HEK293 (cell line): ENCODE measurements around the gene SLAMF6.
"Not testable (repeated sequence)": the region's sequence is repeated elsewhere in the genome, so short reads cannot be mapped to it uniquely, and the experiment has no call there.

Experiments used
- CTCF ChIA-PET: fragments of 350-600 bp; formaldehyde crosslinking; extraction: SDS; loops from one replicate; lab custom pipeline; 2021; ENCODE audit warnings: antibody characterized with exemption; lab: Yijun Ruan, JAX
- POLR2A ChIA-PET: fragments of 300-600 bp; formaldehyde crosslinking; extraction: SDS; loops from one replicate; lab custom pipeline; 2020; ENCODE audit warnings: antibody characterized with exemption, inconsistent platforms; lab: Yijun Ruan, JAX
- H3K27ac ChIP-seq: fragments of 200-500 bp; sonication (Bioruptor generic); 2 replicates; pipeline ENCODE4 v1.5.1; 2014; ENCODE audit warnings: low read depth, low read length, control low read depth, inconsistent platforms; ENCODE audit errors: extremely low read depth
- H3K36me3 ChIP-seq, 2 experiments: fragments of 200-500 bp in 1 of 2; sonication (Bioruptor generic) in 1 of 2; 1 replicate in 1 of 2; 2 replicates in 1 of 2; pipeline ENCODE4 v1.5.1; 2014 to 2017; ENCODE audit warnings: inconsistent platforms in 2 of 2, low read length in 2 of 2; ENCODE audit not compliant: control insufficient read depth in 2 of 2, insufficient read depth in 1 of 2
- H3K4me1 ChIP-seq: fragments of 200-500 bp; sonication (Bioruptor generic); 2 replicates; pipeline ENCODE4 v1.5.1; 2014; ENCODE audit warnings: mild to moderate bottlenecking, low read length, inconsistent platforms; ENCODE audit not compliant: control insufficient read depth, insufficient read depth
- H3K4me3 ChIP-seq: 2 replicates; pipeline ENCODE4 v1.5.1; 2011; ENCODE audit warnings: low read depth, mild to moderate bottlenecking, control low read depth, low read length, moderate library complexity
- H3K9me3 ChIP-seq: fragments of 200-500 bp; sonication (Bioruptor generic); 2 replicates; pipeline ENCODE4 v1.5.1; 2014; ENCODE audit warnings: low read depth, low read length, inconsistent platforms; ENCODE audit not compliant: control insufficient read depth, insufficient read depth
- HOXC10 ChIP-seq: sonication (generic); formaldehyde crosslinking; IDR thresholded peaks from 2 replicates; pipeline ENCODE4 v1.8.1; 2023; ENCODE audit warnings: mild to moderate bottlenecking, missing genetic modification reagents
- PRDM1 ChIP-seq: fragments of 450-650 bp; formaldehyde crosslinking; IDR thresholded peaks from 2 replicates; pipeline ENCODE4; 2016; ENCODE audit warnings: missing biosample characterization, missing genetic modification characterization
- REPIN1 ChIP-seq: fragments of 450-650 bp; formaldehyde crosslinking; IDR thresholded peaks from 2 replicates; pipeline ENCODE4 v1.5.1; 2017; ENCODE audit warnings: missing biosample characterization, missing genetic modification characterization, low read depth
- SCRT1 ChIP-seq: fragments of 450-650 bp; formaldehyde crosslinking; IDR thresholded peaks from 2 replicates; pipeline ENCODE4 v1.5.1; 2016; ENCODE audit warnings: missing biosample characterization, missing genetic modification characterization, borderline replicate concordance
- YY1 ChIP-seq: fragments of 450-650 bp; formaldehyde crosslinking; IDR thresholded peaks from 2 replicates; pipeline ENCODE4 v1.5.1; 2018; ENCODE audit warnings: missing biosample characterization, missing genetic modification characterization
- YY2 ChIP-seq: fragments of 450-650 bp; formaldehyde crosslinking; IDR thresholded peaks from 2 replicates; pipeline ENCODE4 v1.5.1; 2016; ENCODE audit warnings: missing biosample characterization, missing genetic modification characterization
- ZBTB17 ChIP-seq: fragments of 450-650 bp; formaldehyde crosslinking; IDR thresholded peaks from 2 replicates; pipeline ENCODE4 v1.5.1; 2016; ENCODE audit warnings: missing biosample characterization, missing genetic modification characterization
- ZNF146 ChIP-seq: fragments of 450-650 bp; formaldehyde crosslinking; IDR thresholded peaks from 2 replicates; pipeline ENCODE4 v1.5.1; 2016; ENCODE audit warnings: missing biosample characterization, missing genetic modification characterization
- ZNF155 ChIP-seq: fragments of 450-650 bp; formaldehyde crosslinking; IDR thresholded peaks from 2 replicates; pipeline ENCODE4 v1.5.1; 2016; ENCODE audit warnings: missing biosample characterization, missing genetic modification characterization
- ZNF335 ChIP-seq: fragments of 450-650 bp; formaldehyde crosslinking; conservative IDR thresholded peaks from 2 replicates; pipeline ENCODE4 v1.5.1; 2016; ENCODE audit warnings: missing biosample characterization, missing genetic modification characterization
- ZNF433 ChIP-seq: fragments of 450-650 bp; formaldehyde crosslinking; IDR thresholded peaks from 2 replicates; pipeline ENCODE4 v1.5.1; 2016; ENCODE audit warnings: missing biosample characterization, missing genetic modification characterization, low read depth
- ZNF473 ChIP-seq: fragments of 450-650 bp; formaldehyde crosslinking; IDR thresholded peaks from 2 replicates; pipeline ENCODE4 v1.5.1; 2017; ENCODE audit warnings: missing biosample characterization, missing genetic modification characterization
- ZNF560 ChIP-seq: fragments of 450-650 bp; formaldehyde crosslinking; IDR thresholded peaks from 2 replicates; pipeline ENCODE4 v1.5.1; 2017; ENCODE audit warnings: missing biosample characterization, missing genetic modification characterization, borderline replicate concordance
- ZNF571 ChIP-seq: fragments of 450-650 bp; formaldehyde crosslinking; IDR thresholded peaks from 2 replicates; pipeline ENCODE4 v1.5.0; 2017; ENCODE audit warnings: missing biosample characterization, missing genetic modification characterization
- ZNF621 ChIP-seq: fragments of 450-650 bp; formaldehyde crosslinking; IDR thresholded peaks from 2 replicates; pipeline ENCODE4 v1.5.1; 2017; ENCODE audit warnings: missing biosample characterization, missing genetic modification characterization
- ZNF707 ChIP-seq: fragments of 450-650 bp; formaldehyde crosslinking; IDR thresholded peaks from 2 replicates; pipeline ENCODE4 v1.5.1; 2016; ENCODE audit warnings: missing biosample characterization, missing genetic modification characterization
- ZNF76 ChIP-seq: fragments of 450-650 bp; formaldehyde crosslinking; IDR thresholded peaks from 2 replicates; pipeline ENCODE4; 2016; ENCODE audit warnings: low read depth, missing biosample characterization, missing genetic modification characterization, borderline replicate concordance
- ZNF776 ChIP-seq: fragments of 450-650 bp; formaldehyde crosslinking; IDR thresholded peaks from 2 replicates; pipeline ENCODE4 v1.5.0; 2017; ENCODE audit warnings: missing biosample characterization, missing genetic modification characterization, borderline replicate concordance
- ZNF777 ChIP-seq: fragments of 450-650 bp; formaldehyde crosslinking; IDR thresholded peaks from 2 replicates; pipeline ENCODE4 v1.5.1; 2017; ENCODE audit warnings: missing biosample characterization, missing genetic modification characterization, borderline replicate concordance
- ZNF791 ChIP-seq: fragments of 450-650 bp; formaldehyde crosslinking; IDR thresholded peaks from 2 replicates; pipeline ENCODE4 v1.5.1; 2016; ENCODE audit warnings: missing biosample characterization, missing genetic modification characterization
- ZNF792 ChIP-seq: fragments of 450-650 bp; formaldehyde crosslinking; IDR thresholded peaks from 2 replicates; pipeline ENCODE4 v1.5.1; 2016; ENCODE audit warnings: missing biosample characterization, missing genetic modification characterization
- ZSCAN30 ChIP-seq: fragments of 450-650 bp; IDR thresholded peaks from 2 replicates; pipeline ENCODE4 v1.5.1; 2018; ENCODE audit warnings: missing biosample characterization, mild to moderate bottlenecking, missing genetic modification characterization, moderate library complexity
- TF ChIP-seq, protein P1 (sequence below): fragments of 450-650 bp; formaldehyde crosslinking; IDR thresholded peaks from 2 replicates; pipeline ENCODE4 v1.5.1; 2017; ENCODE audit warnings: missing biosample characterization, mild to moderate bottlenecking, missing genetic modification characterization, moderate library complexity
- TF ChIP-seq, protein P2 (sequence below): fragments of 450-650 bp; formaldehyde crosslinking; IDR thresholded peaks from 2 replicates; pipeline ENCODE4 v1.5.1; 2016; ENCODE audit warnings: missing biosample characterization, missing genetic modification characterization

The SLAMF6 gene

DNA sequence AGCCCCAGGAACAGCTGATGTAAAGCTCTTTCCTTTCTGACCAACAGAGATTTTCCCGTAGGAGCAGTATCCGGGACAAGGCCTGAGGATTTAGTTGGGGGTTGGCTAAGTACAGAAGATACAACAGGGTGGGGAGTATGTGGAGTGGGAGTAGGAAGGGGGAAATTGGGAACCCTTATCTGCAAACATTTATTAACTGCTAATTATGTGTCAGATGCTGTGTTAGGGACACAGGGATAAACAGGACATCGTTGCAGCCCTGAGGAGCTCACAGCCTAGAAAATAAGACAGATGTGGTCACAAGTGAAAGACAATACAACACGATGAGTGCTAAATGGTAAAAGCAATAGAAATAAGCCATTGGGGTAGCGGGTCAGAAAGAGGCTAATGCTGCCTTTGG lies 44.3 kb upstream of the SLAMF6 start:
- Histone ChIP-seq H3K9me3 (no peaks in the 10 kb centered on the region), H3K27ac (no peak overlapping the region), H3K4me1 (no peaks in the 10 kb centered on the region), H3K36me3 (no peaks in the 10 kb centered on the region), H3K4me3 (no peak overlapping the region)
- CTCF ChIA-PET = no interaction called here
- POLR2A ChIA-PET = no interaction called here
- TF ChIP-seq HOXC10 (no peak), REPIN1 (no peak), ZNF433 (tag by site-specific recombination) (no peak), ZNF791 (tag by site-specific recombination) (no peak), ZNF707 (tag by site-specific recombination) (no peak), ZNF792 (no peak), ZBTB17 (no peak), ZNF621 (no peak), ZNF776 (tag by site-specific recombination) (no peak), ZNF76 (no peak)
- TF ChIP-seq, protein P1, sequence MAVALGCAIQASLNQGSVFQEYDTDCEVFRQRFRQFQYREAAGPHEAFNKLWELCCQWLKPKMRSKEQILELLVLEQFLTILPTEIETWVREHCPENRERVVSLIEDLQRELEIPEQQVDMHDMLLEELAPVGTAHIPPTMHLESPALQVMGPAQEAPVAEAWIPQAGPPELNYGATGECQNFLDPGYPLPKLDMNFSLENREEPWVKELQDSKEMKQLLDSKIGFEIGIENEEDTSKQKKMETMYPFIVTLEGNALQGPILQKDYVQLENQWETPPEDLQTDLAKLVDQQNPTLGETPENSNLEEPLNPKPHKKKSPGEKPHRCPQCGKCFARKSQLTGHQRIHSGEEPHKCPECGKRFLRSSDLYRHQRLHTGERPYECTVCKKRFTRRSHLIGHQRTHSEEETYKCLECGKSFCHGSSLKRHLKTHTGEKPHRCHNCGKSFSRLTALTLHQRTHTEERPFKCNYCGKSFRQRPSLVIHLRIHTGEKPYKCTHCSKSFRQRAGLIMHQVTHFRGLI (tag by site-specific recombination) = no peak
- TF ChIP-seq, protein P2, sequence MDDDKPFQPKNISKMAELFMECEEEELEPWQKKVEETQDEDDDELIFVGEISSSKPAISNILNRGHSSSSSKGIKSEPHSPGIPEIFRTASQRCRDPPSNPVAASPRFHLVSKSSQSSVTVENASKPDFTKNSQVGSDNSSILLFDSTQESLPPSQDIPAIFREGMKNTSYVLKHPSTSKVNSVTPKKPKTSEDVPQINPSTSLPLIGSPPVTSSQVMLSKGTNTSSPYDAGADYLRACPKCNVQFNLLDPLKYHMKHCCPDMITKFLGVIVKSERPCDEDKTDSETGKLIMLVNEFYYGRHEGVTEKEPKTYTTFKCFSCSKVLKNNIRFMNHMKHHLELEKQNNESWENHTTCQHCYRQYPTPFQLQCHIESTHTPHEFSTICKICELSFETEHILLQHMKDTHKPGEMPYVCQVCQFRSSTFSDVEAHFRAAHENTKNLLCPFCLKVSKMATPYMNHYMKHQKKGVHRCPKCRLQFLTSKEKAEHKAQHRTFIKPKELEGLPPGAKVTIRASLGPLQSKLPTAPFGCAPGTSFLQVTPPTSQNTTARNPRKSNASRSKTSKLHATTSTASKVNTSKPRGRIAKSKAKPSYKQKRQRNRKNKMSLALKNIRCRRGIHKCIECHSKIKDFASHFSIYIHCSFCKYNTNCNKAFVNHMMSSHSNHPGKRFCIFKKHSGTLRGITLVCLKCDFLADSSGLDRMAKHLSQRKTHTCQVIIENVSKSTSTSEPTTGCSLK (tag by site-specific recombination) = no peak

- H3K4me1 ChIP-seq = no peaks in the 10 kb centered on the region
- no peak overlapping the region for H3K27ac ChIP-seq
- ChIA-PET CTCF (interaction anchor here (0.7 kb wide), 1 partner anchor 270 kb away, joined by 4 read pairs; no protein-coding TSS in a partner anchor), POLR2A (no interaction called here)
- TF ChIP-seq SCRT1 (tag by site-specific recombination) = no peak
- no peak for TF ChIP-seq ZNF473
- no peak for TF ChIP-seq ZSCAN30 (tag by site-specific recombination)
- TF ChIP-seq ZNF155 (tag by site-specific recombination) = no peak
- no peak for TF ChIP-seq ZNF777
- no peak for TF ChIP-seq YY2 (tag by site-specific recombination)
- no peak for TF ChIP-seq ZNF571
- no peak for TF ChIP-seq PRDM1
- TF ChIP-seq YY1 (tag by site-specific recombination) = no peak
- no peak for TF ChIP-seq ZNF560
- no peak for TF ChIP-seq ZNF335 (tag by site-specific recombination)
- no peak for TF ChIP-seq ZNF621
- H3K36me3 ChIP-seq = no peaks in the 10 kb centered on the region
- no peaks in the 10 kb centered on the region for H3K9me3 ChIP-seq
- no peak overlapping the region for H3K4me3 ChIP-seq
Measured at GRCh38 chr1:160565564-160565963, 42.5 kb upstream of the SLAMF6 start.

- H3K36me3 ChIP-seq, H3K27ac ChIP-seq, H3K4me3 ChIP-seq, POLR2A ChIA-PET, H3K9me3 ChIP-seq, H3K4me1 ChIP-seq: not testable (repeated sequence)
- TF ChIP-seq ZNF146 (tag by site-specific recombination) = peak; percentile 67; the same call in 1 of the 2 replicates
- CTCF ChIA-PET = interaction anchor here (0.7 kb wide), 1 partner anchor 43 kb away, joined by 3 read pairs; no protein-coding TSS in a partner anchor
Measured at GRCh38 chr1:160563230-160563629, 40.2 kb upstream of the SLAMF6 start.

GRCh38 chr1:160562745-160563144 lies 39.7 kb upstream of the SLAMF6 start:
- H3K27ac ChIP-seq, H3K4me1 ChIP-seq, H3K9me3 ChIP-seq, H3K36me3 ChIP-seq, H3K4me3 ChIP-seq, POLR2A ChIA-PET: not testable (repeated sequence)
- CTCF ChIA-PET = interaction anchor here (0.7 kb wide), 1 partner anchor 44 kb away, joined by 3 read pairs; no protein-coding TSS in a partner anchor
